SKM-1 treated with dmso at 0.1 percent for 144 hours (cell line): ENCODE results near the gene AGPAT3.
A peak's percentile ranks its signal among the peaks of the same experiment; 100 is the strongest.
"Not testable (repeated sequence)": the region's sequence is repeated elsewhere in the genome, so short reads cannot be mapped to it uniquely, and the experiment has no call there.

Experiments
- DNase-seq: peaks from one replicate; lab custom pipeline; 2025; ENCODE audit not compliant: unreplicated experiment; lab: John Stamatoyannopoulos, UW

AGPAT3 gene

GRCh38 chr21:43864962-43865539, at the start of gene AGPAT3:
Gene AGPAT3, plus strand, starts transcription at chr21:43865223. Its CDS starts 94,459 bp downstream, at chr21:43959682.
- DNase-seq, result no peak

- no peak for DNase-seq
These were observed 49.0 kb upstream of the AGPAT3 start for GRCh38 chr21:43815991-43816390.

DNA sequence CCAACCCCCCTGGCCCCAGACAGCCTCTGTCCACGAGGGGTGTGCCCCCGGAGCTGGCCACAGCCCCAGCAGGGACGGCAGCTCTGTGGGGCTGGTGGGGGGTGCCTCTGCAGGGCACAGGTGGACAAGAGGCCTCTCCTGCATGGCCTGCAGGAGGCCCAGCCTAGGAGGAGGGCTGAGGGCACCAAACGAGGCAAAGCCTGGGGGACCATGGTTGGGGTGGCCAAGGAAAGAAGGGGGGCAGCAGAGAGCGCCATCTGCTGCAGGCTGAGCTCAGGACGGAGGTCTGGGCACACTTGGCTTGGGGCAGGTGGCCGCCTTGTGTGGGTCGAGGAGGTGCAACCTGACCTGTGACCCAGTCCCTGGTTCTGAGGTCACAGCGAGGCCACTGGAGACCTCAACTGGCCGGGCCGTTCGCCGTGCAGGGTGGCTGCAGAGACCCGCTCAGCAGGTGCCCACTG, 48.4 kb upstream of the AGPAT3 start:
- DNase-seq, result no peak

DNA sequence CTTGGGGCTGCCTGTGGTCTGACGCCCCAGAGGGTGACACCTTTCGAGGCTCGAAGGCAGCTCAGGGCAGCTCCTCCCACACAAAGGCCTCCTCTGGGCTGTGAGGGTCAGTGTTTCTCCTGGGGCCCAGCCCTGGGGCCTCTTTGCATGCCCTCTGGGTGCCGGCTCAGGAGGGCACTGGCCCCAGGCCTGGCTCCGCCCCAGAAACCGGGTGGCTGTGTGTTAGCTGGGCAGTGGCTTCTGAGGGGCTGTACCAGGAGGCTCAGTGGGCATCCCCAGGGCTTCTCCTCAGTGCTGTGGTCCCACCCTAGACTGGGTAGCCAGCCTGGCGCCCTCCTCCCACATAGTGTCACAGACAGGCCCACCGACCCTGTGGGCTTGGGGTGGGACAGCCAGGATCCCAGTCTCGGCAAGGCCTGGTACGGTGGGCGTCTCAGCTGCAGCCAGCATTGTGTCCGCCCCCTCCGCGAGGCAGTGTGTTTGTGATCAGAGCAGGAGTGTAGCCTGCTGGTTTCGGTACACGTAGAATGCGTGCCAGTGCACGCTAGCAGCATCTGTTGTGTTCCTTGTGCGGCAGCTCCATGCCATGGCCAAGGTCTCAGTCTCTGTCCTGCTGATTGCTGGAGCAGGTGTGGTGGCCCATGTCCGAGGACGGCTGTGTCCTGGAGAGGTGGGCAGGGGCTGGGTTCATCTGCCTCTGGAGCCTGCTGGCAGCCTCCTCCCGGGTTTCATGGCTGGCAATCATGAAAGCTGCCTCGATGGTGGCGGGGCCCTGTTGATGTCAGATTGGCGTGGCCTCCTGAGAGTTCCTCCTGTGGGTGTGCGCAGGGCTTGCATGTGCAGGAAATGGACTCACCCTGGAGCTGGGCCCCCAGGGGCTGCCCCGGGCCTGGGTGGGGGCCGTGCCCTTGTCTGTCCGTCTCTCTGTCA, 47.6 kb upstream of the AGPAT3 start:
- no peak for DNase-seq

- DNase-seq, result peak; percentile 77
These were observed 46.3 kb upstream of the AGPAT3 start for GRCh38 chr21:43818685-43819084.

- no peak for DNase-seq
These were observed 45.3 kb upstream of the AGPAT3 start for GRCh38 chr21:43819511-43820405.

DNA sequence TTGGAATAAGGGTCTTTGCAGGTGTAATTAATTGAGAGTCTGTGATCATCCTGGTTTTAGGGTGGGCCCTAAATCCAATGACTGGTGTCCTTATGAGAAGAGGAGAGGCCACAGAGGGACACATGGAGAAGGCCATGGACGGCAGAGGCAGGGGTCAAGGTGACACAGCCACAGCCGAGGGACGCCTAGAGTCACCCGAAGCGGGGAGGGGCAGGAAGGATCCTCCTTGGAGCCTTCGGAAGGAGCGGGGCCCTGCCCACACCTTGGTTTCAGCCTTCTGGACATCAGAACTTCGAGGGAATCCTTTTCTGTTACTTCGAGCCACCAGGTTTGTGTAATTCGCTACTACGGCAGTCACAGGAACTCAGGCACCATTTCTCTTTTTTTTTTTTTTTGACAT, 44.6 kb upstream of the AGPAT3 start:
- no peak for DNase-seq

DNA sequence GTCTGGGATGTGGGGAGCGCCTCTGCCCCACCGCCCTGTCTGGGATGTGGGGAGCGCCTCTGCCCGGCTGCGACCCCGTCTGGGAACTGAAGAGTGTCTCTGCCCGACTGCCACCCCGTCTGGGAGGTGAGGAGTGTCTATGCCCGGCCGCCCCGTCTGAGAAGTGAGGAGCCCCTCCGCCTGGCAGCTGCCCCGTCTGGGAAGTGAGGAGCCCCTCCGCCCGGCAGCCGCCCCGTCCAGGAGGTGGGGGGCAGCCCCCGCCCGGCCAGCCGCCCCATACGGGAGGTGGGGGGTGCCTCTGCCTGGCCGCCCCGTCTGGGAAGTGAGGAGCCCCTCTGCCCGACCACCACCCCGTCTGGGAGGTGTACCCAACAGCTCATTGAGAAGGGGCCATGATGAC, 42.9 kb upstream of the AGPAT3 start:
- not testable (repeated sequence) for DNase-seq

DNA sequence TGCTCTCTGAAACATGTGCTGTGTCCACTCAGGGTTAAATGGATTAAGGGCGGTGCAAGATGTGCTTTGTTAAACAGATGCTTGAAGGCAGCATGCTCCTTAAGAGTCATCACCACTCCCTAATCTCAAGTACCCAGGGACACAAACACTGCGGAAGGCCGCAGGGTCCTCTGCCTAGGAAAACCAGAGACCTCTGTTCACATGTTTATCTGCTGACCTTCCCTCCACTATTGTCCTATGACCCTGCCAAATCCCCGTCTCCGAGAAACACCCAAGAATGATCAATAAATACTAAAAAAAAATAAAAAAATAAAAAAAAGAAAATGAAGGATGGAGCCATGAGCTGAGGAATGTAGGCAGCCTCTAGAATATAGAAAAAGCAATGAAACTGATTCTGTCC, 42.3 kb upstream of the AGPAT3 start:
- not testable (repeated sequence) for DNase-seq

GRCh38 chr21:43824333-43825241, 40.4 kb upstream of the AGPAT3 start:
- no peak for DNase-seq

DNA sequence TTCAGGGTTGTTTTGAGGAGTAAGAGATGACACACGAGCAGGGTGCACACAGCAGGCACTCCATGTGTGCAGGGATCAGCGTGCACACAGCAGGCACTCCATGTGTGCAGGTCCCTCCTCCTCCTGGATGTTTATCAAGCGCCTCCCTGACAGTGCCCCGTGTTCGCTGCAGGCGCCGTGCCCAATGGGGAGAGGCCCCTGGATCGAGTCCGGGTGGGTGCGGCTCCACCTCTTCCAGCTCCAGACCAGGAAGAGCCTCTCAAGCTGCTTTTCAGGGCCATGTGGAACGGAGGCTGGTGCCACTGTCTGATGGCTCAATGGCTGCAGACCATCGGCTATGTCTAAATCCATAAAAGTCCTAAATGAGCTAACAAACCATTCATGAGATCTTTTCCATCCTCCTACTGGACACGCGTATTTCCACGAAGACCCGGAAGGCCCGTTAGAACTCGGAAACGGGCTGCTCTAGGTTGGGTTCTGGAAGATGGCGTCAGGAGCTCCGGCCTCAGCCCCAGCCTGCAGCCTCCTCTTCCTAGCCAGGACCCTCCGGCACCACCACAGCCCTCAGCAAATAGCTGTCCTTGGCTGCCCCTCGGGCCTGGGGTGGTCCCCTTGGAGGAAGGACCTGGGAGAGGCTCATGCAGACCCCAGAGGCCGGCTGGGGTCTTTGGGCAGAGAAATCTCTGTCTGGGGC, 39.6 kb upstream of the AGPAT3 start:
- DNase-seq, result no peak

DNA sequence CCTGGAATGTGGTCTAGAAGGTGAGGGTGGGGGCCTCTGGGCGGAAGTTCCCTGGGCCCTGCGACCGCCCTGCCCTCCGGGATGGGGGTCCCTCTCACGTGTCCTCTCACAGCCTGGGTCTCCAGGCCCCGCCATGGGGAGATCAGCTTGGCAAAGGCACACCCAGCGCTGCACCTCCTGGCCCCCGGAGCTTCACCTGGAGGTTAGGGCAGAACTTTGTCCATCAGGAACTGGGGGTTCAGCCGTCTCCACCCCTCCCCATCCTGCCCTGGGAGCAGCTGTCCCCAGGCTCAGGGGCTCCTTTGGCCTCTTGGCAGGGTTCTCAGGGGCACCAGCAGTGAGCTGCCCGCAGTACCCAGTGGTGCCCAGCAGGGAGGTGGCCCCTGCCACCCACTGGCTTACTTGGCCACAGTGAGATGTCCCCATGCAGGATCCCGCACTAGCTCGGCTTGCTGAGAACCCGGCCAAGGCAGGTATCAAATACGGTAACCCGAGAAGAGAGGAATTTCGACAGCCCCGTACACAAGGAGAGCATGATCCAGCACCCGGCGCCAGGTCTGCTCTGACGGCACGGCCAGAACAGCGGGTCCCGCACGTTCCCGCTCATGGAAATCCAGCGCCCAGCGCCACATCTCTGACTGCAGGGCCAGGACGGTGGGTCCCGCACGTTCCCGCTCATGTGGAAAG, 38.9 kb upstream of the AGPAT3 start:
- no peak for DNase-seq

- DNase-seq, result no peak
These were observed 38.4 kb upstream of the AGPAT3 start for GRCh38 chr21:43826623-43826974.

DNA sequence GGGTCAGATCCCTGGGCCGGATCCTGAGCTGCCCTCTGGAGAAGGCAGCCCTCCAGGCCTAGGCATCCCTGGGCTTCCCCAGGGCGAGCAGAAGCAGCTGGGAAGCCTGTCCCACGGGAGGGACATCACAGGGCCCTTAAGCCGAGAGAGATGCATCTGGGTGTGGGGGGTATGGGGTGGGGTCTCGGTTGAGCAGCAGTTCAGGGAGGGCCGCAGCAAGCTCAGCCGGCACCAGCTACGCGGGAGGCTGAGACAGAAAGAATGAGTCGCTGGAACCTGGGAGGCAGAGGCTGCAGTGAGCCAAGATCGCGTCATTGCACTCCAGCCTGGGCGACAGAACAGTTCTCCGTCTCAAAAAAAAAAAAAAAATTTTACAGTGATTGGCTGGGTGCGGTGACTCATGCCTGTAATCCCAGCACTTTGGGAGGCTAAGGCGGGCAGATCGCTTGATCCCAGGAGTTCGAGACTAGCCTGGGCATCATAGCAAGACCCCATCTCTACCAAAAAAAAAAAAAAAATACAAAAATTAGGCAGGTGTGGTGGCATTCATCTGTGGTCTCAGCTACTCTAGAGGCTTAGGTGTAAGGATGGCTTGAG, 37.9 kb upstream of the AGPAT3 start:
- no peak for DNase-seq

DNA sequence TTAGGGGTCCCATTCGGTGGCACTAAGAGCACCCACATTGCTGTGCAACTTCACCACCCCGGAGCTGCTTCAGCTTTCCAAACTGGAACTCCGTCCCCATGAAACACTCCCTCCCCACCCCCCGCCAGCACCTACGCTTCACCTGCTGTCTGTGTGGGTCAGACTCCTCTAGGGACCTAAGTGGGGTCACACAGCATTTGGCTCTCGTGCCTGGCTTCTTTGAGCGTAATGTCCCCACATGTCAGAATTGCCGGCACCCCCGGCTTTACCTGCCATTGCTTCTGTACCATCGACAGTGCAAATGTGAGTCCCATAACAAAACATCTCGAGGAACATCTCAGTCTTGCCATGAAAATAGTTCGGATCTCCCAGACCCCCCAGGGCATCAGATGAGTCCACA, 35.9 kb upstream of the AGPAT3 start:
- DNase-seq, result no peak

DNA sequence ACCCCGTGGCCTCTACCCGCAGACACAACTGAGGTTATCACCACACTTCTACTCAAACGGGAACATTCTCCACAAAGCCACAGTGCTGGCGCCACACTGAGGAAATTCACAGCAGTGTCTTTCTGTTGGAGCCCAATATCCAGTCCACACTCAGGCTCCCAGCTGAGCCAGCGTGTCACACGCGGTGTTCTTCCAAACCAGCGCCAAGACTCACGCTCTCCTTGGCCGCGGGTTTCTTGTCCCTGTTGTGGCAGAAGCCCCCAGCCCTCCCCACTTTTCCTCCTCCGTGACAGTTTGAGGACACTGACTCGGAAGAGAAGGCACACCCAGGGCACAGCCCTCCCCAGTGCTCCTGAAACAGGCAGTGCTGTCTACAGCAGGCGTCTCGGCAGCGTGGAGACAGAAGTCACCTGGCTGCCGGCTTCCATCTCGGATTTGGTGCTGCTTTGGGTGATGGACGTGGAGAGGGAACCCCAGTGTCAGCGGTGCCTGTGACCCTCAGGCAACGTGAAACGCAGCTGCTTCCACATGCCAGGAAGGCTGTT, 35.4 kb upstream of the AGPAT3 start:
- peak; percentile 21 for DNase-seq

DNA sequence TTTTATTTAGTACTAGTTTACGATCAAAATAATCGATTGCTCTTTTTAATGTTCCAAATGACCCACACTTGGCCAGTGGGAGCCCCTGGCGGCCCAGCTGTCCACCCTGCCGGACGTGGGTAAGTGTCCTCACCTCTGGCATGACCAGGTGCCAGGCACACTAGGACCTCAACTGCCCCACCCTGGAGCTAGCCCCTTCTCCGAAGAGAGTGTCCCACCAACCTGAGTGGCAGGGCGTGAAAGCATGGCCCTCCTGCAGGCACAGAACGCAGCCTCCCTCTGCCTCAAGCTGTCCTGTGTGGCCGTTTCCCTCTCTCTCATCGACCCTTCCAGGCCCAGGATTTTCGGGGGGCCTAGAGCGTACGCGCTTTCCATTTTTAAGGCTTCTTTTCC, 32.9 kb upstream of the AGPAT3 start:
- no peak for DNase-seq

DNA sequence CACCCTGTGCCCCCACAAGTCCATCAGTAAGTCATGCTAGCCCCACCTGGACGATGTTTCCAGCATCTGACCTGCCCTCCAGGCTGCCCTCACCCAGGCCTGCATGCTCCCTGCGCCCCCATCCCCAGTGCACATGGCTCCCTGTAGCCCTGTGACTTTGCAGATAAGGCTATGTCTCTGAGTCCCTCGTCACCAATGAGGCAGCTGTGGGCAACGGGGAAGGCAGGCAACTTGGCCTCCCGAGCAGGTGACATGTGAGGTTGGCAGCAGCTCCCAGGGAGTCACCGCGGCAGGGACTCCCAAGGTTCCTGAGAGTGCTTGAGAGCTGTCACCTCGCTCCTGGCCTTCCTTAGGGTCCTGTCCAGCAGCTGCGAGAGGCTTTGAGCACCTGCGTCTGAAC, 32.4 kb upstream of the AGPAT3 start:
- DNase-seq, result no peak
